Measurements from ENCODE around the gene FRYL. TPM values are rescaled to one million over a fixed set of nuclear protein-coding genes. Genes with fewer than 3 reads are reported as not detected.
A peak's percentile ranks its signal among the peaks of the same experiment; 100 is the strongest.

The FRYL gene
- total RNA-seq, 1 donor from 2014 or later = 31.7 TPM

DNA sequence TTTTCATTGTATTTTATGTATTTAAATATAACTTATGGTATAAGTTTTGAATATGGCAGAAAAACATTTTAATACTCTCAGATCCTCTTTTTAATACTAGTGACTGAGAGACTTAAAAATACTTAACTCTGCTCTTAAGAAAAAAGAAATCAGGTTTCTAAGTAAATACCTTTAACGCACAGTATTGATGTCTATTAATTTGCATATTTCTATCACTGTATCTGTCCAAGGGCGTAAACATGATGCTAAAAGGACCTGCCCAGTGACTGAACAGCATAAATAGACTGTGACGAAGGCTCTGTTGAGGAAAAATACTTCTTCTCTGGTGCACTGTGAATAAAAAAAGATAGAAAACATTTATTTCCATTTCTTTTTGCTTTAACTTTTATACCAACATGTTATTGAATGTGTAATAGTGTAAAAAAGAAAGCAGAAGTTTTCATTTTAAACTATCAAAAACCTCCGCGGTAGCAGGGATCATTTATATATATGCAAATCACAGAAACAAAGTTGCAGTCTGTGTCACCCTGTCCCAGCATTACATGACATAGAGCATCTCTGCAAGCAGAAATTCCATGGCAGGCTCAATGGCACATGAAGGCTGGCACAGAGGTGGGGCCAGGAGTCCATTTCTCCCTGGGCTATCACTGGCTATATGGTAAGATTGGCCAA is 214.6 kb downstream of the FRYL start:
- no peak for DNase-seq (ENCODE audit: low read depth)
- H3K27me3 ChIP-seq (ENCODE audit: control insufficient read depth, insufficient read depth, low read length) = no peaks in the 10 kb centered on the region
- H3K4me3 ChIP-seq (ENCODE audit: low read depth, low read length) = no peak overlapping the region
- TF ChIP-seq, protein P1, sequence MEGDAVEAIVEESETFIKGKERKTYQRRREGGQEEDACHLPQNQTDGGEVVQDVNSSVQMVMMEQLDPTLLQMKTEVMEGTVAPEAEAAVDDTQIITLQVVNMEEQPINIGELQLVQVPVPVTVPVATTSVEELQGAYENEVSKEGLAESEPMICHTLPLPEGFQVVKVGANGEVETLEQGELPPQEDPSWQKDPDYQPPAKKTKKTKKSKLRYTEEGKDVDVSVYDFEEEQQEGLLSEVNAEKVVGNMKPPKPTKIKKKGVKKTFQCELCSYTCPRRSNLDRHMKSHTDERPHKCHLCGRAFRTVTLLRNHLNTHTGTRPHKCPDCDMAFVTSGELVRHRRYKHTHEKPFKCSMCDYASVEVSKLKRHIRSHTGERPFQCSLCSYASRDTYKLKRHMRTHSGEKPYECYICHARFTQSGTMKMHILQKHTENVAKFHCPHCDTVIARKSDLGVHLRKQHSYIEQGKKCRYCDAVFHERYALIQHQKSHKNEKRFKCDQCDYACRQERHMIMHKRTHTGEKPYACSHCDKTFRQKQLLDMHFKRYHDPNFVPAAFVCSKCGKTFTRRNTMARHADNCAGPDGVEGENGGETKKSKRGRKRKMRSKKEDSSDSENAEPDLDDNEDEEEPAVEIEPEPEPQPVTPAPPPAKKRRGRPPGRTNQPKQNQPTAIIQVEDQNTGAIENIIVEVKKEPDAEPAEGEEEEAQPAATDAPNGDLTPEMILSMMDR (IDR thresholded peaks at IDR 0.05; ENCODE audit: insufficient read depth, low read length, poor library complexity, severe bottlenecking) = no peak
- H3K36me3 ChIP-seq (ENCODE audit: control insufficient read depth, insufficient read depth, low read length) = peaks cover 1% of the 10 kb centered on the region

DNA sequence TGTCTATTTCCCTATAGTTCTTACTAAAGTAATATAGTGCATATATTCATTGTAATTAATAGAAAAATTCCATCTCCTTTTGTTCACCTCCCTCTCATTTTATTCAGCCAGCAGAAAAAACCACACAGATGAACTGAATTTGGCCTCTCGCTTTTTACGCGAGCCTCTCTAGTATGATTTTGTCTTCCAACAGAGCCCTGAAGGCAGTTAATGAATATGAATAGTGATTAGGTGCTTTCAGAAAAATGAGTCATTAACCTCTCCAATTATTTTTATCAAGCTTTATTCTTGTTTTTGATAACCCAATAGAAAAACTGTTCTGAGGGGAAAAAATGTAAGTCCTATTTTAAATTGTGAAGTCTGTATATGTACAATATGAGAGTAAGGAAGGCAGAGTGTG is 215.9 kb downstream of the FRYL start:
- DNase-seq (ENCODE audit: low read depth) = no peak
- TF ChIP-seq, protein P1 (IDR thresholded peaks at IDR 0.05; ENCODE audit: insufficient read depth, low read length, poor library complexity, severe bottlenecking) = no peak
- H3K4me3 ChIP-seq (ENCODE audit: low read depth, low read length) = no peak overlapping the region
- H3K27me3 ChIP-seq (ENCODE audit: control insufficient read depth, insufficient read depth, low read length) = no peaks in the 10 kb centered on the region
- H3K36me3 ChIP-seq (ENCODE audit: control insufficient read depth, insufficient read depth, low read length) = peaks cover 1% of the 10 kb centered on the region

GRCh38 chr4:48558819-48559218 is 221.3 kb downstream of the FRYL start:
- no peak for DNase-seq (ENCODE audit: low read depth)
- TF ChIP-seq, protein P1 (IDR thresholded peaks at IDR 0.05; ENCODE audit: insufficient read depth, low read length, poor library complexity, severe bottlenecking) = no peak
- Histone ChIP-seq H3K36me3 (ENCODE audit: control insufficient read depth, insufficient read depth, low read length) (peaks cover 3% of the 10 kb centered on the region), H3K4me3 (ENCODE audit: low read depth, low read length) (no peak overlapping the region), H3K27me3 (ENCODE audit: control insufficient read depth, insufficient read depth, low read length) (no peaks in the 10 kb centered on the region)

DNA sequence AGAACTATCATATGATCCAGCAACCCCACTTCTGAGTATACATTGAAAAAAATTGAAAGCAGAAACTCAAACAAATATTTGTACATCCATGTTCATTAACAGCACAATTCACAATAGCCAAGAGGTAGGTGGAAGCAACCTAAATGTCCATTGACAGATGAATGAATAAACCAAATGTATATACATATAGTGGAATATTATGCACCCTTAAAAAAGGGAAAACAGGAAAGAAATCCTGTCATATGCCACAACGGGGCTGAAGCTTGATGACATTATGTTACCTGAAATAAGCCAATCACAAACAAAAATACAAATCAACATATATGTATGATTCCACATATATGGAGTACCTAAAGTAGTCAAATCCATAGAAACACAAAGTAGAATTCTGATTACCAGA is 222.1 kb downstream of the FRYL start:
- Histone ChIP-seq H3K4me3 (ENCODE audit: low read depth, low read length) (no peak overlapping the region), H3K27me3 (ENCODE audit: control insufficient read depth, insufficient read depth, low read length) (no peaks in the 10 kb centered on the region), H3K36me3 (ENCODE audit: control insufficient read depth, insufficient read depth, low read length) (peaks cover 1% of the 10 kb centered on the region)
- no peak for DNase-seq (ENCODE audit: low read depth)
- TF ChIP-seq, protein P1 (IDR thresholded peaks at IDR 0.05; ENCODE audit: insufficient read depth, low read length, poor library complexity, severe bottlenecking) = no peak

- Histone ChIP-seq H3K36me3 (ENCODE audit: control insufficient read depth, insufficient read depth, low read length) (peaks cover 1% of the 10 kb centered on the region), H3K27me3 (ENCODE audit: control insufficient read depth, insufficient read depth, low read length) (no peaks in the 10 kb centered on the region), H3K4me3 (ENCODE audit: low read depth, low read length) (no peak overlapping the region)
- TF ChIP-seq, protein P1 (IDR thresholded peaks at IDR 0.05; ENCODE audit: insufficient read depth, low read length, poor library complexity, severe bottlenecking) = peak; percentile 31
- no peak for DNase-seq (ENCODE audit: low read depth)
These were observed 222.6 kb downstream of the FRYL start for GRCh38 chr4:48557478-48557877.

GRCh38 chr4:48556268-48556667 is 223.8 kb downstream of the FRYL start:
- Histone ChIP-seq H3K27me3 (ENCODE audit: control insufficient read depth, insufficient read depth, low read length) (no peaks in the 10 kb centered on the region), H3K36me3 (ENCODE audit: control insufficient read depth, insufficient read depth, low read length) (peaks cover 1% of the 10 kb centered on the region), H3K4me3 (ENCODE audit: low read depth, low read length) (no peak overlapping the region)
- no peak for DNase-seq (ENCODE audit: low read depth)
- TF ChIP-seq, protein P1 (IDR thresholded peaks at IDR 0.05; ENCODE audit: insufficient read depth, low read length, poor library complexity, severe bottlenecking) = no peak

Measured in kidney epithelial cell (primary cell).